HG02973 (cell line): ENCODE results near the gene DDR2.
"Not testable (repeated sequence)": the region's sequence is repeated elsewhere in the genome, so short reads cannot be mapped to it uniquely, and the experiment has no call there.

Source experiments
- ATAC-seq: cut with Tn5 transposase; IDR thresholded peaks from one replicate; pipeline ENCODE4 v1.9.1; 2021; ENCODE audit warnings: moderate library complexity; ENCODE audit not compliant: unreplicated experiment

Gene DDR2

DNA sequence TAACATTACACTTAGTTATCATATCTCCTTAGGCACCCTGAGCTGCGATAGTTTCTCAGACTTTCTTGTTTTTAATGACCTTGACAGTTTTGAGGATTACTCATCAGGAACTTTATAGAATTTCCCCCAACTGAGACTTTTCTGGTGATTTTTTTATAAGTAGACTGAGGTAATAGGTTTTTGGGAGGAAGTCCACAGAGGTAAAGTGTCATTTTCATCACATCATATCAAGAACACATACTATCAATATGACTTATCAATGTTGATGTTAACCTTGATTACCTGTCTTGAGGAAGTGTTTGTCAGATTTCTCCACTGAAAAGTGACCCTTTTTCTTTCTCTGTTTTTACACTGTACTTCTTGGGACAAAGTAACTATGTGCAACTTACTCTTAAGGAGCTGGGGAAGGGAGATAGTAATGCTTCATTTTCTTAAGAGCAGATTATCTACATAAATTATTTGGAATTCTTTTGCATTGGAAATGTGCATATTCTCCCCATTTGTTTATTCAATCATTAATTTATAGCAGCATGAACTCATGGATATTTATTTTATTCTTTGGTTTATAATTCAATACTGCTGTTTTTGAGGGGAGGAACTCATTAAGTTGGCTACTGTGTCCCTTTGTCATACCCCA, 85.4 kb downstream of the DDR2 start:
- no peak for ATAC-seq

DNA sequence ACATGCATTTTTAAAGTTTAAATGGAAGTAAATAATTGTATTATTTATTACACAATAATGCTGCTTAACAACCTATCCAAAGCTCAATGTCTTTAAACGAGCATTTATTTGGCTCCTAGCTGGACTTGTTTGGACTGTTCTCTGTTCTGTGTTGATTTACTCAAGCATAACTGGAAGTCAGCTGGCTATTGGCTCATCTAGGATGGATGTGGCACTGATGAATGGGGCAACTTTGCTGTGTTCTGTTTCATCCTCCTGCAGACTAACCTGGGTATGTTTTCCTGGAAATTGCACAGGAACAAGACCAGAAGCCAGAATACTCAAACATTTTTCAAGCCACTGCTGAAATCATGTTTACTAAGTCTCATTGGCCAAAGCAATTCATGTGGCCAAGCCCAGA, 87.4 kb downstream of the DDR2 start:
- no peak for ATAC-seq

DNA sequence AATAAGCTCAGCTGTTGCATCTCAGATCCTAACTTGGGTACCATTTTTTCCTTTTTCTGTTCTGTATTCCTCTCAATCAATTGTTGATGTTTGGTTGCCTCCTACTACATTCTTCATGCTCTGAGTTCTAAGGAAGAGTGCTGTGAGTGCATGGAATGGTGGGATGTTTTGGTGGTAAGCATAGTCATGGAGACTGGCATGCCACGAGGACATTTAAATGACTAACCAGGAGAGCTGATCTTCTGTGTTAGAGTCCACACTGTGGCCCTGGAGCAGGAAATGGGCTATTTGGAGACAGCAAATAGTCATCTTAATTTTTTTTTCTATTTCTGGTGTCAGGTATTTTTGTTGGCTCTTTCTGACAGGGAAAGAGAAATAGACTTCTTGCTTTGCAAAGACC, 88.7 kb downstream of the DDR2 start:
- no peak for ATAC-seq

DNA sequence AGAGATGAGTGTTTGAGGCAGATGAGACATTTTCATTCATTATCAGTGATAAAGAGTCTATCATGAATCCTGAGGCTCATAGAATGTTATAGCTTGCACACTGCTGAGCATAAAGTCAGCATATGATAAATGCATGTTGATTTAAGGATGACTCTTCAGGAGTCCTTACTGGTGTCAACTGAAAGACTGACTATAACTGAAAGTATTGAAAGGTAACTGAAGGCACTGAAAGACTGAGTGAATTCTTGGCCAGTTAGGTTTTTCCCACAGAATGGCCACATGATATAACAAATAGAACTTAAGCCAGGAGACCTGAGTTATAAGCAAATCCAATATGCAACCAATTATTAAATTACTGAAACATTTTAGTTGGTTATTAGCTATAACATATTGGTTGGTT, 89.2 kb downstream of the DDR2 start:
- ATAC-seq: no peak

DNA sequence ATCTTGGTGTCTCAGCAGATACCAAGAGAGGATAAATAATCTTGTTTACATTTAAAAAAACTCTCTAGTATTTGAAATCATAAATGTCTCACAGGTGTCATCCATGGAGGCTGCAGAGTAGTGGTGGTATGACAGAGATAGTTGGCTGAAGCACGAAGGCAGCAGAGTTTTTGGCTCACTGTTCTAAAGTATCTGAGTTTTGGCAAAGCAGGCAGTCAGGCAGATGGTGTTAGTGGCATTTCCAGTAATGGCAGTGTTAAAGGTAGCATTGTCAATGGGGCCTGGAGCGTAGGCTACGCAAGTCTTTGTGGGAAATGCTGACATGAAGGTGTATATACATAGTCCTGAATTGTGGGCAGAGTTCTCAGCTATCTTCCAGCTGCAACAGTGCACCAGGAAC, 89.8 kb downstream of the DDR2 start:
- no peak for ATAC-seq

DNA sequence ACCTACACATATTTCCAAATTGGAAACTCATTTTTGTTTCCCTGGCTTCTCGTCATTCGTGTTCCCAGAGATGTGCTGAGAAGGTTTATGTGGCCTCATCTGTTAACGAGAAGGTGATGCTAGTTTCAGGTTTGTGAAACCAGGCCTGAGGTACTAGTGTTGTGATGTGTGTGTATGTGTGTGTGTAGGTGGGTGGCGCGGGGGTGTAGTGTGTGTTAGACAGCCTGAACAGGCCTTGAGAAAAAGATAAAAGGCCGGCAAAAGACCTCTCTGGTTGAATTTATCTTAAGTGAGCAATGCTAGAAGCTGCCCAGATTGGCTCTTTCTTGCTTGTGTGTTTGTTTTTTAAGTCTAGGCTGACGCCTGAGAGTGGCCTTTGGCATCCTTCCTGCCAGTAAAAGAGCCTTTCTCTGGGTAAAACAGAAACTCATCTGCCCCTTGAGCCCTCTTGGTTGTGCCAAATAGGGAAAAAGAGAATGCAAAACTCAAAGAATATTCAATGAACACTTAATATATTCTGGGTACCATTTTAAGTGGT, 92.4 kb downstream of the DDR2 start:
- ATAC-seq: no peak

DNA sequence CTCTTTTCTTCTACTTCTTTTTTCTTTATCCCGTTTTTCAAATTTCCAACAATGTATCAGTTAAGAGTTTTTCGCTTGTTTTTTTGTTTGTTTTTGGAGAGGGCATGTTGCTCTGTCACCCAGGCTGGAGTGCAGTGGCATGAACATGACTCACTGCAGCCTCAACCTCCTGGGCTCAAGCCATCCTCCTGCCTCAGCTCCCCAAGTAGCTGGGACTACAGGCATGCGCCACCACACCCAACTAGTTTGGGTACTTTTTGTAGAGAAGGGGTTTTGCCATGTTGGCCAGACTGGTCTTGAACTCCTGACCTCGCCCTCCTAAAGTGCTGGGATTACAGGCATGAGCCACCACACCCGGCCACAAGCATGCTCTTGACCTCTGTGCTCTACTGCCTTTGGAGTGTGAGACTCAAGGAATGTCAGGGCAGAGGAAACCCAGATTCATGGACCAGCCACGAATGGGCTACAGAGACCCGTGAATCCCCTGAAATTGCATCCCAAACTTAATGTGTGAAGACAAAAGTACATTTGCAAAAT, 93.1 kb downstream of the DDR2 start:
- ATAC-seq: no peak

DNA sequence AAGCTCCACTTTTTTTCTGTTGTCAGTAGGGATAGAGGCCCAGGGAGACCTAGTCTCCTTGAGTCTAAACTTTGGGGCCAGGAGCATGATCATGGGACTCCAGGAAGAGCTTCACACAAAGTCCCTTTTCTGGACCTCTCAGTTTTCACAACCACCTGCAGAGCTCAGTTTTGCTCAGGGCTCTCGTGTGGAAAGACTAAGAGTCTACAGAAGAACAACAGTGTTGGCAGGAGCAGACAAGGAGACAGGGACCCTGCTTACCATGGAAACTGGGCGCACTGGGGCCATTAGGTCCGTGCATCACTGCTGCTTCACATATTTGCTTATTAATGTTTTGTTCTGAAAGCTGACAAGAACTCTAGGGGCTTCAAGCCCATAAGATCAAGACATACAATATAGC, 94.3 kb downstream of the DDR2 start:
- ATAC-seq: no peak

DNA sequence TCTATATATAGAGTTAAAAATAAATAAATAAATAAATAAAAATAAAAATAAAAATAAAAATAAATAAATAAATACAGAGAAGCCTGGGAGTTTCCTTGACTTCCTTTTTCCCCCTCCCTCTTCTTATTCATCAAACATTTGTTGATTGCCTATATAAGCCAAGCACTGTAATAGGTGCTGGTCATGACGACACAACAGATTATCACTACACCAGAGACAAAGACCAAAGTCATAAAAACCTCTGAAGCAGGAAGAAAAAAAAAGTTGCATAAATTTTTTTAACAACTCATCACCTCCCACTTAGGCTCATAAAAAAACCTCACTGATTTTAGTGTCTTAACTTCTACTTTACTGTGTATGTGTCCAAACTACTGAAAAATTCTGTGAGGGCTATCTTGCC, 95.2 kb downstream of the DDR2 start:
- ATAC-seq: not testable (repeated sequence)

DNA sequence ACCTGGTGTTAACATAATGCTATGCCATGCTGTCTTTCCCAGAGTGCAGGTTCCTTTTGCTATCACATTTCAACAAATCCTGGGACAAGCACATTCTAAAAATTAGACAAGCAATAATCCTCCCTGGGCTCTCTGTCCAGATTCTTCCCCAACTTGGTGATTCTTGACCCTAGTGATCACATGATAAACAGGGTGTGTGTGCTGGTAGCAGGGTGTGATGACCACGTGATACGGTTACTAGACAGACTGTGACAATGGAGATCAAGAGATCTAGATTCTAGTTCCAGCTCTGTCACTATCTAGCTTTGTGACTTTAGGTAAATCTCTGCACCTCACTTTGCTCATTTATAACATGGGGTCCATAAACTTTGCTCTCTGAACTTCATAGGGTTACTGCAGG, 96.3 kb downstream of the DDR2 start:
- ATAC-seq: no peak

DNA sequence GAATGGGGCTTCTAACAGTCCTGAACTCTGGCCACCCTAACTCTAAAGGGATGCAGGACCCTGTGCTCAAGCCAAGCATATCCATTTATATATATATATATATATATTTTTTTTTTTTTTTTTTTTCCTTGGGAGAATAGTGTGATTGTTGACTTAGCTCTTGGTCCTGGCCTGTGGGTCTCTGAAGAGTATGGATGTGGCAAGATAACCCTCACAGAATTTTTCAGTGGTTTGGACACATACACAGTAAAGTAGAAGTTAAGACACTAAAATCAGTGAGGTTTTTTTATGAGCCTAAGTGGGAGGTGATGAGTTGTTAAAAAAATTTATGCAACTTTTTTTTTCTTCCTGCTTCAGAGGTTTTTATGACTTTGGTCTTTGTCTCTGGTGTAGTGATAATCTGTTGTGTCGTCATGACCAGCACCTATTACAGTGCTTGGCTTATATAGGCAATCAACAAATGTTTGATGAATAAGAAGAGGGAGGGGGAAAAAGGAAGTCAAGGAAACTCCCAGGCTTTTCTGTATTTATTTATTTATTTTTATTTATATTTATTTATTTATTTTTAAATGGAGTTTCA, 97.0 kb downstream of the DDR2 start:
- ATAC-seq: not testable (repeated sequence)

DNA sequence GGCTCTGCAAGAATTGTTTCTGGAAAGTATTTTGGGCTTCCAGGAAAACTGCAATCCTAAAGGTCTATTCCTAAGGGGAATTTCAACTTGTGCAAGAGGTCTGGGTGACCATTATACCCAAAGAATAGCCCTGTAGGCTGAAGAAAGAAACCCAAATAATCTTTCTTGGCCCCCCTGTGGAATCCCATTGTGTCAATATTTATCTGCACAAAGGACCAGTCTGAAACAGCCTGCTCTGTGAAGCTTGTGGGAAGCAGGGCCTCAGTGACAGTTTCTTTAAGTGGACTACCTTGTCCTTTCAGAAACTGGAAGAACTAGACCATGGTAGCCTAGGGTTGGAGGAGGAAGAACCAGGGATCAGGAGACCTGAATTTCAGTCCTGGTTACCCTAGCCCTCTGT, 99.8 kb downstream of the DDR2 start:
- no peak for ATAC-seq

DNA sequence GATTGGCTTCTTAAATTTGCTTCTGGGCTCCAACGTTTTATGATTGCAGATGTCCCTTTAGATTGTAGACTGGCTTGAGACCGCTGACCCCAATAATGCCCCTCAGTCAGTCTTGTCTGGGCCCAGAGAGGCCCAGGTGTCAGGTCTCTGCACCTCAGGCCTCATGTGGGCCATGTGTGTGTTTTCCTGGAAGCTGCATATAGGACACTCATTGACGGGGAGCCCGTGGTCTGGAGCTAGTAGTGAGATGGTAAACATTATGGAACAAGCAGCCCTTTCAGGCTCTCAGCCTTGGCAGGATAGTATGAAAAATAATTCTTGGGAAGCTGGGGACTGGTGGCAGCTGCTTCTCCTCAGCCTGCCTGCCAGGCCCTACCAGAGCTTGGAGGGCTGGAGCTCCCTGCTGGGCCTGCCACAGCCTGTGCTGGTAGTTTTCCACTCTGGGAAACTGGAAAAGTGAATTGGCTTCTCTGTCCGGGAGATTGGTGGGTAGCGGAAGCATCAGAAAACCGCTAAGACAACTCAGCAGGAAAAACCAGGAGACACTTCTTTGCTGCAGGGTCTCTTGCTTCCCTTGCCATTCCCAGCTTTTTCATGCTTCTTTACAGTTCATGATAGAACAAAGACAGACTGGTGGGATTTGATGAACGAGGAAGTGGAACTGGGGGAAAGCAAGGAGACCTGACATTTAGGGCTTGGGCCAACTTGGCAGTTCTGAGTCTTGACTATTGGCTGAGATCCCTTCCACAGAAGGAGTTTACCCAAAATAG, 100.5 kb downstream of the DDR2 start:
- no peak for ATAC-seq

DNA sequence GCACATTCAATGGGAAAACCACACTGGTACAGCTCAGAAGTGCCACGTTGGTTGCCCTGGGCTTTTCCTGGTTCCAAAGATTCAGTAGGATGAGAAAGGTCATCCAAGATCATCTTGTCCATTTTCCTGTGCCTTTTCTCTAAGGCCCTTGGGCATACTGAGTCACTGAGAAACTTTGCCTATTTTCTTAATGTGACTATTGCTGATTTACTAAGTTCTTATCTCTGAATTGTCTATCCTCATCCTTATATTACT, 101.0 kb downstream of the DDR2 start:
- ATAC-seq: no peak

DNA sequence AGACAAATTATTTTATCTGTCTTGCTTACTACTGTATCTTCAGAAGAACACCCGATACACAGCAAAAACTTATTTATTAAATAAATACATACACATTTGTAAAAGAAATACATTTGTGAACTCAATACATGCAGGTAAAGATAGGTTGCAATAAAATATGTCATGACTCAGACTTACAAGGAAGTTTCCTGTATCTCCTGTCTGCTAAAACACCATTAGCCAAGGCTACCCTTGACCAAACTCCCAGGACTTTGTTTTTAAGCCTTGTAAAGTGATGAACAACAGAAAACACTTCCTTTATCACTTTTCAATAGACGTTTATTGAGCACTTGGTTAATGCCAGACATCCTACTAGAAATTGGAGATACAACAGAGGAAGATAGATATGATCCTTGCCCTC, 101.8 kb downstream of the DDR2 start:
- ATAC-seq: no peak

DNA sequence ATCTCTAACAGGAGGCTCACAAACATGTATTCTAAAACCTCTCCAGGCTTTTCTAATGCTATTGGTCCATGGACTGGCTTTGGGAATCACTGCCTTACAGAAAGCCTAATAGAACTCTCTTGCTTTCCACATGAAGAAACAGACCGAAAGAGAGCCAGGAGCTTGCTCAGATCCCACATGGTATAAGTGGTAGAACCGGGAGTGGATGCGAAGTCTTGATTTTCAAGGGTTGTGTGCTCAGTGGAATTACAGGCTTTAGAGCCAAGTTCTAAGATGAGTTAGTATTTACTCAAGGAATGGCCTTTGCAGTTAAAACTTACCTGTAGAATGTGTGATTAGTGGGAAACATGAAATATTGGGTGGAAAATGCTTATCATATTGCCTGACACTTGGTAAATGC, 103.9 kb downstream of the DDR2 start:
- no peak for ATAC-seq

DNA sequence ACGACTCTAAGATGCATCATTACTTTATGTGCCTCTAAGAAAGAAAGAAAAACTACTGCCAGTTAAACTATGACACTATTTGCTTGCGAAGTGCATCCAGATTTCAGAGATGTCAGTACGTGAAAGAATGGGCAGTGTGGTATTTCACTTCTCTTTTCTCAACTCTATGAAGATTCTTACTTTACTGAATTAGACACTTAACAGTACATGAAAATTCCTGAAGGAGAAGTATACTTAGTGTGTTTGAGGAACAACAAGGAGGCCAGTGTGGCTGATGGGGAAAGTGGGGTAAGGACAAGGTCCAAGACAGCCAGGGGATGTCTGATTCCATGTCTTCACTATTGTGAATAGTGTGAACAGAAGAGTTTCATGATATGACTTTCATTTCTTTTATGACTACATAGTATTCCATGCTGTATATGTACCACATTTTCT, 104.4 kb downstream of the DDR2 start:
- peak; percentile 82 for ATAC-seq

DNA sequence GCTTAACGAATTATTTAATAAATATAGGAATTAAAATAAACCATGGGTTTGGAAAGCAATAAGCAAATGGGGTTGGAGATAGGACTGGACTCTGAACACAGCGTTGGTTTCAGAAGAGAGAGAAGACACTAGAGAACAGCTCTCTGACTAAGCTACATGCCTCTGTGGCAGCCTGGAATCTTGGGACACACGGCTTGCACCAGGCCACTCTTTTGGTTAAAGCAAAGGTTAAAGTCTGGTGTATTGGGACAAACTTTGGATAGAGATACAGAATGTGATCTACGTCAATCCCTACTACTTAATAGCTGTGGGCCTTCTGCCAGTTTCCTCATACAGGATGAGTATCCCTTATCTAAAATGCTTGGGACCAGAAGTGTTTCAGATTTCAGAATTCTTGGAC, 108.5 kb downstream of the DDR2 start:
- no peak for ATAC-seq

DNA sequence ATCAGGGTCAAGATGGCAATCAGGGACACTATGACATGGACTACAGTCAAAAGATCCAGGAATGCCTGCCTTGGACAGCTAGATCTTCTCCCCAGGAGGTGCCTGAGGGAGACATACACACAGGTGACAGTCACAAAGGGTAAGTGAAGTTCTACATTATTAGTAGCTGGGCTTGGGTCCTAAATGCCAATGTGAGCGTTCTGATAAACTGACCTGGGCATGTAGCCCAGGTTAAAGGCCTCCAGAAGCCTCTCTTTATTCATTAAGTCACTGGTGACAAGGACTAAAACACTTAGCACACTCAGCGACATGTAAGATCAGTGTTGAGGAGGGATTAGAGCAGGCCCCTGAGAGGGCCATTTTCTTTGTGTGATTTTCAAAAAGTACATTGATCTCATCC, 109.3 kb downstream of the DDR2 start:
- no peak for ATAC-seq

DNA sequence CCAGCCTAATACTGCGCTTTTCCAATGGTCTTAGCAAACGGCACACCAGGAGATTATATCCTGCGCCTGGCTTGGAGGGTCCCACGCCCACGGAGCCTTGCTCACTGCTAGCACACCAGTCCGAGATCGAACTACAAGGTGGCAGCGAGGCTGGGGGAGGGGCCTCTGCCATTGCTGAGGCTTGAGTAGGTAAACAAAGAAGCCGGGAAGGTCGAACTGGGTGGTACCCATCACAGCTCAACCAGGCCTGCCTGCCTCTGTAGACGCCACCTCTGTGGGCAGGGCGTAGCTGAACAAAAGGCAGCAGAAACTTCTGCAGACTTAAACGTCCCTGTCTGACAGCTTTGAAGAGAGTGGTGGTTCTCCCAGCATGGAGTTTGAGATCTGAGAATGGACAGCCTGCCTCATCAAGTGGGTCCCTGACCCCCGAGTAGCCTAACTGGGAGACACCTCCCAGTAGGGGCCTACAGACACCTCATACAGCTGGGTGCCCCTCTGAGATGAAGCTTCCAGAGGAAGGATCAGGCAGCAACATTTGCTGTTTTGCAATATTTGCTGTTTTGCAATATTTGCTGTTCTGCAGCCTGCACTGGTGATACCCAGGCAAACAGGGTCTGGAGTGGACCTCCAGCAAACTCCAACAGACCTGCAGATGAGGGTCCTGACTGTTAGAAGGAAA, 114.1 kb downstream of the DDR2 start:
- not testable (repeated sequence) for ATAC-seq

DNA sequence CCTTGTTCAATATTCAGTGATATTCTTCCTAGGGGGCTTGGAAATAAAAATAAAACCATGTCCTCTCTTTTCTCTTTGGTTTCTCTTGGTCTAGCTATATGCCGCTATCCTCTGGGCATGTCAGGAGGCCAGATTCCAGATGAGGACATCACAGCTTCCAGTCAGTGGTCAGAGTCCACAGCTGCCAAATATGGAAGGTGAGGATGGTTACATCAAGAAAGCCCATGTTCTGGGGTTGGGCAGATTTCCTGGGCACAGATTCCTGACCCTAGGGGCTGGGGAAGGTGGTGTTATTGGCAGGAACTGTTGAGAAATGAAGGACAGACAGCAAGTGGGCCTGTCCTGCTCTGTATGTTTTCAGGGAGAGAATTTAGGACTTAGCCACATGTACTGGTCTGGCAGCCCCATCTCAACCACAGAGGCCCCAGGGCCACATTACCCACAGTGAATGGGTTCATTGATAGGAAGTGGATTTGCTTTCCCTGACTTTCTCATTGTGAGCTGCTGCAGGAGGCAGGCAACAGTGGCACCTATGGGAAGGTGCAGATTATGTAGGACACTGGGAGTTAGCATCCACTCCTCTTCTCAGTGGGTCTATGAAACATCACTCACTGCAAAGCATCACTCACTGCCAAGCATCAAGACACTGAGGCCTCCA, 120.9 kb downstream of the DDR2 start:
- ATAC-seq: no peak
